GM12878 (cell line): ENCODE results near the gene UQCRH. TPM values are rescaled to one million over a fixed set of nuclear protein-coding genes. Genes with fewer than 3 reads are reported as not detected.

ENCODE experiments used
- ATAC-seq: fragments of 200-7000 bp; cut with Tn5 transposase; 3 replicates; pipeline ENCODE4 v1.9.1; 2020; ENCODE audit warnings: mild to moderate bottlenecking, moderate library complexity
- Bru-seq: library from RNA; stranded (reverse); fragments of 400-500 nt; gene quantifications from one replicate; lab custom pipeline; 2021; lab: Mats Ljungman, UMichigan
- BruChase-seq, 2 experiments: library from RNA; stranded (reverse); fragments of 400-500 nt; gene quantifications; one replicate each; lab custom pipeline; 2021; lab: Mats Ljungman, UMichigan
- BruUV-seq: library from RNA; stranded (reverse); fragments of 400-500 nt; replicated peaks from 2 replicates; lab custom pipeline; 2021; lab: Mats Ljungman, UMichigan
- CTCF ChIA-PET: fragments of 300-600 bp; sonication (Branson Sonifier 250); formaldehyde crosslinking; extraction: SDS; loops from one replicate; lab custom pipeline; 2021; ENCODE audit warnings: inconsistent platforms; lab: Yijun Ruan, JAX
- POLR2A ChIA-PET: fragments of 350-600 bp; formaldehyde crosslinking; extraction: SDS; loops from one replicate; lab custom pipeline; 2021; ENCODE audit warnings: inconsistent platforms; lab: Charles Lee
- RAD21 ChIA-PET: fragments of 300-600 bp; sonication (Branson Sonifier 250); formaldehyde crosslinking; loops from one replicate; lab custom pipeline; 2023; ENCODE audit warnings: antibody characterized with exemption; ENCODE audit not compliant: unreplicated experiment; lab: Charles Lee
- SMC1A ChIA-PET: fragments of 300-600 bp; sonication (Branson Sonifier 250); formaldehyde crosslinking; loops from one replicate; lab custom pipeline; 2023; ENCODE audit not compliant: unreplicated experiment, uncharacterized antibody; lab: Charles Lee
- DNase-seq: peaks from one replicate; pipeline ENCODE4 v3.0.0-alpha.2; 2011; ENCODE audit warnings: low read depth, low spot score
- FAIRE-seq: peaks from 3 replicates; lab custom pipeline; 2011; peaks lifted over from hg19 to GRCh38; lab: Jason Lieb, UNC
- H2AFZ ChIP-seq: 2 replicates; pipeline ENCODE4 v1.6.0; 2011; ENCODE audit warnings: low read depth, low read length, control low read depth; ENCODE audit not compliant: control insufficient read depth
- H3K27ac ChIP-seq: 2 replicates; pipeline ENCODE4 v1.5.1; 2011; ENCODE audit warnings: control low read depth; ENCODE audit not compliant: control insufficient read depth, insufficient read depth
- H3K27me3 ChIP-seq, 2 experiments: replicated peaks in 1 of 2; 2 replicates each; pipeline versions ENCODE4 v1.6.0 to v1.6.1; 2011; ENCODE audit warnings: low read length in 1 of 2; ENCODE audit not compliant: control insufficient read depth in 2 of 2, insufficient read depth in 2 of 2
- H3K36me3 ChIP-seq, 2 experiments: 2 replicates each; pipeline ENCODE4 v1.5.1; 2011; ENCODE audit warnings: low read length in 1 of 2; ENCODE audit not compliant: control insufficient read depth in 2 of 2, insufficient read depth in 2 of 2
- H3K4me1 ChIP-seq: 2 replicates; pipeline ENCODE4 v1.6.1; 2011; ENCODE audit warnings: mild to moderate bottlenecking, low read length, moderate library complexity, mixed read lengths; ENCODE audit not compliant: control insufficient read depth, insufficient read depth
- H3K4me2 ChIP-seq: 2 replicates; pipeline ENCODE4 v1.6.0; 2011; ENCODE audit warnings: control low read depth; ENCODE audit not compliant: control insufficient read depth, insufficient read depth
- H3K4me3 ChIP-seq: fragments of 200-600 bp; sonication (generic); 2 replicates; pipeline ENCODE4 v1.5.1; 2016
- H3K79me2 ChIP-seq: 2 replicates; pipeline ENCODE4 v1.6.0; 2011; ENCODE audit warnings: low read length; ENCODE audit not compliant: control insufficient read depth, insufficient read depth
- H3K9ac ChIP-seq: 2 replicates; pipeline ENCODE4 v1.8.0; 2011; ENCODE audit warnings: low read length, control low read depth, mixed read lengths; ENCODE audit not compliant: control insufficient read depth, insufficient read depth
- H3K9me3 ChIP-seq: replicated peaks from 3 replicates; pipeline ENCODE4 v1.5.1; 2011; ENCODE audit warnings: mild to moderate bottlenecking, low read length; ENCODE audit not compliant: control insufficient read depth, insufficient read depth
- H4K20me1 ChIP-seq: 2 replicates; pipeline ENCODE4 v1.6.0; 2011; ENCODE audit not compliant: control insufficient read depth, insufficient read depth
- CHD4 ChIP-seq: fragments of 200-600 bp; sonication (generic); IDR thresholded peaks from 2 replicates; pipeline ENCODE4 v1.6.1; 2016; ENCODE audit warnings: mild to moderate bottlenecking
- ELK1 ChIP-seq: IDR thresholded peaks from 2 replicates; pipeline ENCODE4 v1.6.1; 2012; ENCODE audit warnings: low read depth, low read length, improper control_type of control experiment
- MAX ChIP-seq: IDR thresholded peaks from 2 replicates; pipeline ENCODE4 v1.6.1; 2012; ENCODE audit warnings: low read depth, low read length, improper control_type of control experiment
- POU2F2 ChIP-seq: IDR thresholded peaks from 3 replicates; pipeline ENCODE4 v1.6.1; 2011; ENCODE audit warnings: low read depth, mild to moderate bottlenecking, low read length, borderline replicate concordance
- PRDM15 ChIP-seq: fragments of 450-650 bp; formaldehyde crosslinking; IDR thresholded peaks from 2 replicates; pipeline ENCODE4 v1.4.0; 2020; ENCODE audit warnings: mild to moderate bottlenecking, moderate library complexity
- SP1 ChIP-seq: IDR thresholded peaks from one replicate; pipeline ENCODE4 v1.6.1; 2011; ENCODE audit warnings: low read depth, low read length
- STAT1 ChIP-seq: fragments of 450-650 bp; conservative IDR thresholded peaks from 2 replicates; pipeline ENCODE4 v1.6.1; 2014; ENCODE audit warnings: antibody characterized with exemption, mild to moderate bottlenecking
- SUPT20H ChIP-seq: IDR thresholded peaks from 2 replicates; pipeline ENCODE4 v1.6.1; 2011; ENCODE audit warnings: low read depth, mild to moderate bottlenecking, low read length, moderate library complexity, borderline replicate concordance; ENCODE audit not compliant: control insufficient read depth
- ZBED1 ChIP-seq: IDR thresholded peaks from 2 replicates; pipeline ENCODE4 v1.6.1; 2016; ENCODE audit warnings: borderline replicate concordance
- ZNF384 ChIP-seq: IDR thresholded peaks from 2 replicates; pipeline ENCODE4 v1.6.1; 2012; ENCODE audit warnings: low read depth, mild to moderate bottlenecking, low read length, improper control_type of control experiment, borderline replicate concordance
- WGBS: methylation state at CpG from one replicate; pipeline ENCODE4 v1.1.6; 2016; ENCODE audit warnings: low lambda C conversion rate; ENCODE audit not compliant: insufficient replicate concordance, insufficient coverage; ENCODE audit errors: missing lambda C conversion rate; 5-methylcytosine and 5-hydroxymethylcytosine counted together
- in situ Hi-C: fragments of 300-500 bp; cut with MboI; formaldehyde crosslinking; loops from 9 replicates; pipeline ENCODE4 v1.14.3; 2018; ENCODE audit warnings: mixed read lengths
- intact Hi-C: fragments of 100-400 bp; cut with micrococcal nuclease; formaldehyde crosslinking; loops from one replicate; pipeline ENCODE4 v1.14.2; 2022; ENCODE audit not compliant: unreplicated experiment
- long read RNA-seq, 2 experiments: library from polyadenylated mRNA; unstranded; transcript quantifications; one replicate each; pipeline ENCODE4 v2.0.0, GENCODE V29; 2019 to 2020
- polyA minus RNA-seq, 3 experiments: library from RNA; depleted of rRNA, polyadenylated mRNA; stranded (reverse); fragments of >200 nt; gene quantifications; 2 replicates each; pipeline ENCODE4 v1.2.3, GENCODE V29; 2011
- polyA plus RNA-seq, 11 experiments: library from polyadenylated mRNA; depleted of rRNA in 4 of 11; unstranded in 6 of 11; stranded (reverse) in 5 of 11; fragments of >200 nt; fragmentation: Nextera tagmentation in 4 of 11; fragmentation: Illumina TruSeq in 1 of 11; extraction: Ambion mirVana in 4 of 11; extraction: Trizol in 1 of 11; gene quantifications; 1 replicate in 1 of 11; 2 replicates in 10 of 11; pipeline versions ENCODE4 v1.2.1 to v1.2.3, GENCODE V29; 2011 to 2016; ENCODE audit warnings: inconsistent platforms in 2 of 11, missing spikeins in 2 of 11, low read depth in 1 of 11
- total RNA-seq, 4 experiments: library from RNA; depleted of rRNA in 3 of 4; stranded (reverse); fragments of >200 nt in 3 of 4; fragmentation: Illumina TruSeq in 1 of 4; extraction: Trizol in 1 of 4; gene quantifications; 2 replicates each; pipeline versions ENCODE4 v1.2.1 to v1.2.3, GENCODE V29; 2013 to 2021

The UQCRH gene
- total RNA-seq (2013; cell fraction: nucleolus; rRNA removed) = 169 and 182 TPM in 2 replicates
- total RNA-seq (2014; rRNA removed) = 522 and 625 TPM in 2 replicates
- 582 and 603 TPM in 2 replicates for total RNA-seq (2014; rRNA removed; fragmentation: Illumina TruSeq; extraction: Trizol)
- total RNA-seq (2021) = 363 and 392 TPM in 2 replicates
- 2,257 TPM for polyA plus RNA-seq (2011; ENCODE audit: low read depth)
- 1,782 and 2,485 TPM in 2 replicates for polyA plus RNA-seq (2011; rRNA removed)
- 682 and 1,244 TPM in 2 replicates for polyA plus RNA-seq (2011; cell fraction: cytosol; rRNA removed)
- 369 and 418 TPM in 2 replicates for polyA plus RNA-seq (2011; cell fraction: nucleus; rRNA removed)
- 583 and 710 TPM in 2 replicates for polyA plus RNA-seq (2012)
- 612 and 665 TPM in 2 replicates for polyA plus RNA-seq (2014; fragmentation: Illumina TruSeq; extraction: Trizol)
- 1,000 to 10,000 TPM; 1,451 to 1,539 TPM for polyA plus RNA-seq (2014; fragmentation: Nextera tagmentation; extraction: Ambion mirVana)
- polyA plus RNA-seq (2014; rRNA removed) = 516 and 647 TPM in 2 replicates
- polyA plus RNA-seq (2016; fragmentation: Nextera tagmentation; extraction: Ambion mirVana) = 100 to 1,000 TPM; 574 to 652 TPM
- 164 and 195 TPM in 2 replicates for polyA minus RNA-seq (2011; rRNA and poly(A)+ RNA removed)
- polyA minus RNA-seq (2011; cell fraction: cytosol; rRNA and poly(A)+ RNA removed) = 98.8 and 102 TPM in 2 replicates
- 46.1 and 63.4 TPM in 2 replicates for polyA minus RNA-seq (2011; cell fraction: nucleus; rRNA and poly(A)+ RNA removed)
- percentile 94 among the genes with signal in this experiment for Bru-seq, nascent RNA
- BruChase-seq, experiment 1, labeled RNA remaining after a 6-hour chase = percentile 97 among the genes with signal in this experiment
- BruChase-seq, experiment 2, labeled RNA remaining after a 2-hour chase = percentile 94 among the genes with signal in this experiment
- long read RNA-seq, experiment 1, transcript UQCRH-201 (4 exons, 604 nt) = major isoform, 326 of 367 reads
- long read RNA-seq, experiment 1, transcript UQCRH-205 (5 exons, 674 nt) = minor isoform, 19 of 367 reads
- long read RNA-seq, experiment 1, partial matches to known transcripts = 2 of 367 reads
- long read RNA-seq, experiment 1, other reads (novel, unspliced or antisense) = 19 of 367 reads
- long read RNA-seq, experiment 2, transcript UQCRH-205 (5 exons, 674 nt) = minor isoform, 50 of 1,093 reads
- long read RNA-seq, experiment 2, transcript UQCRH-201 (4 exons, 604 nt) = major isoform, 998 of 1,093 reads
- long read RNA-seq, experiment 2, partial matches to known transcripts = 3 of 1,093 reads
- long read RNA-seq, experiment 2, other reads (novel, unspliced or antisense) = 41 of 1,093 reads

- peaks cover 15% of the 10 kb centered on the region for H3K4me1 ChIP-seq
- peak within 1 kb of the TSS; percentile 91 for H3K4me2 ChIP-seq
- peak within 1 kb of the TSS; percentile 90 for H2AFZ ChIP-seq
- H3K9ac ChIP-seq = peak within 1 kb of the TSS; percentile 94
- ChIA-PET RAD21 (interaction anchor here (0.6 to 3.6 kb wide), 11 partner anchors 14 to 118 kb away, joined by 3 to 49 read pairs (median 8); partner anchors contain the start of genes NSUN4 and RAD54L), SMC1A (interaction anchor here (0.5 to 2.9 kb wide), 11 partner anchors 11 to 59 kb away, joined by 3 to 30 read pairs (median 7); partner anchors contain the start of gene NSUN4), POLR2A (interaction anchor here (0.6 to 3.9 kb wide), 13 partner anchors 10 to 503 kb away, joined by 3 to 45 read pairs (median 6); partner anchors contain the start of genes MOB3C, NSUN4 and RAD54L), CTCF (interaction anchor here (0.6 to 8.0 kb wide), 9 partner anchors 10 to 80 kb away, joined by 3 to 181 read pairs (median 5); partner anchors contain the start of gene NSUN4)
- H3K9me3 ChIP-seq = no peaks in the 10 kb centered on the region
- FAIRE-seq (peak; percentile 94), DNase-seq (peak; percentile 93), ATAC-seq (peak; percentile 83)
- intact Hi-C loops (loop anchor here (1.0 to 2.0 kb wide), 4 partner anchors 30 to 56 kb away; partner anchors contain the start of gene RAD54L), in situ Hi-C loops (loop anchor here (5.0 kb wide), 1 partner anchor 39 kb away; the partner anchor contains the start of gene NSUN4)
- peaks cover 3% of the 10 kb centered on the region; the same call in 1 of the 2 replicates for H4K20me1 ChIP-seq
- peak within 1 kb of the TSS; percentile 91 for H3K27ac ChIP-seq
- peaks cover 94% of the 10 kb centered on the region for H3K79me2 ChIP-seq
- peak within 1 kb of the TSS; percentile 98 for H3K4me3 ChIP-seq
- under 1% methylated on average over 48 of the region's 61 CpGs for WGBS
- H3K36me3 ChIP-seq = peaks cover 0 to 2% of the 10 kb centered on the region in 2 experiments; a peak in 2 of 4 replicates
- H3K27me3 ChIP-seq = no peaks in the 10 kb centered on the region
- no TSS peak for BruUV-seq
- TF ChIP-seq STAT1 (peak; percentile 95; the same call in 1 of the 2 replicates), PRDM15 (CRISPR knock-in tag) (no peak), SUPT20H (no peak), SP1 (peak; percentile 61), ELK1 (peak; percentile 46), MAX (peak; percentile 56; the same call in 1 of the 2 replicates), CHD4 (no peak), ZNF384 (no peak), ZBED1 (0 out of 2 replicates have a peak, but pooled peaks have one; percentile 38), POU2F2 (peak; percentile 37; the same call in 2 of the 3 replicates)
Observed at GRCh38 chr1:46303038-46303871, at the start of gene UQCRH, which contains the start of gene LRRC41. Gene UQCRH (plus strand): TSS chr1:46303698. CDS start chr1:46303767, 69 bp downstream. Gene LRRC41 (minus strand): TSS chr1:46303616. CDS start chr1:46303322, 294 bp downstream.
